RWPE1 (cell line): ENCODE results near the gene FAM3C.
A peak's percentile ranks its signal among the peaks of the same experiment; 100 is the strongest.

Experiments
- CTCF ChIA-PET: fragments of 350-600 bp; sonication (Branson Sonifier 250); formaldehyde crosslinking; extraction: SDS; loops from one replicate; lab custom pipeline; 2021; lab: Yijun Ruan, JAX
- POLR2A ChIA-PET: fragments of 400-600 bp; formaldehyde crosslinking; extraction: SDS; loops from one replicate; lab custom pipeline; 2020; ENCODE audit warnings: antibody characterized with exemption; ENCODE audit not compliant: low non-redundant PET; lab: Yijun Ruan, JAX
- DNase-seq: peaks from one replicate; pipeline ENCODE4 v3.0.0; 2012; ENCODE audit warnings: low spot score
- H3K27ac ChIP-seq: fragments of 450-650 bp; 2 replicates; pipeline ENCODE4 v1.5.1; 2017
- CTCF ChIP-seq: fragments of 450-650 bp; conservative IDR thresholded peaks from 2 replicates; pipeline ENCODE4 v1.5.1; 2017; ENCODE audit warnings: low read depth, mild to moderate bottlenecking

Gene FAM3C

GRCh38 chr7:121313793-121314676 is 82.1 kb downstream of the FAM3C start:
- DNase-seq = no peak
- no peak overlapping the region for H3K27ac ChIP-seq
- CTCF ChIA-PET = interaction anchor here (1.2 kb wide), 1 partner anchor 12 kb away, joined by 5 read pairs; no protein-coding TSS in a partner anchor
- POLR2A ChIA-PET = no interaction called here
- TF ChIP-seq CTCF = no peak

- ChIA-PET POLR2A (no interaction called here), CTCF (interaction anchor here (0.5 to 1.2 kb wide), 2 partner anchors 13 to 178 kb away, joined by 5 read pairs; no protein-coding TSS in a partner anchor)
- no peak for TF ChIP-seq CTCF
- DNase-seq = peak; percentile 72
- H3K27ac ChIP-seq = no peak overlapping the region
Observed at GRCh38 chr7:121313220-121313792, 82.8 kb downstream of the FAM3C start.

- DNase-seq = no peak
- CTCF ChIA-PET = no interaction called here
- no peak overlapping the region for H3K27ac ChIP-seq
- POLR2A ChIA-PET = no interaction called here
- TF ChIP-seq CTCF = no peak
Observed at GRCh38 chr7:121307021-121307574, 89.0 kb downstream of the FAM3C start.

GRCh38 chr7:121306565-121306964 is 89.5 kb downstream of the FAM3C start:
- no peak for TF ChIP-seq CTCF
- no peak for DNase-seq
- no peak overlapping the region for H3K27ac ChIP-seq
- CTCF ChIA-PET = no interaction called here
- POLR2A ChIA-PET = no interaction called here

DNA sequence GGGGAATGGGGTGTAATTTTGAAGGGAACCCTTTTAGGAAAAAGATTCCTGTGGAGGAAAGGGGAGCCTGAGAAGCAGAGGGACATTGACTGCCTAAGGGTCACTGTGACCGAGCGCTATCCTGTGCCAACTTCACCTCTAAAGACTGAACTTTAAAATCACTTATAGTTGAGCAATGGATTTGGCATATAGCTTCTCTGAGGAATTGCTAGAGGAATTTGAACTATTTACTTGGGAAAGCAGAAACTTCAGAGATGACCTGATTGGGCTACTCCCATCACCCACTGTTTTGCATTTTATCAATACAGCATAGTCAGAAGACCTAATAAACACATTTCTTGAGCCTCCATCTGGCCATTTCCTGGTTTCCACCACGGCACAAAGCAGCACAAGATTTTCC is 91.0 kb downstream of the FAM3C start:
- no peak for TF ChIP-seq CTCF
- H3K27ac ChIP-seq = no peak overlapping the region
- ChIA-PET CTCF (interaction anchor here (0.6 kb wide), 2 partner anchors 25 to 448 kb away, joined by 3 read pairs; no protein-coding TSS in a partner anchor), POLR2A (no interaction called here)
- no peak for DNase-seq

DNA sequence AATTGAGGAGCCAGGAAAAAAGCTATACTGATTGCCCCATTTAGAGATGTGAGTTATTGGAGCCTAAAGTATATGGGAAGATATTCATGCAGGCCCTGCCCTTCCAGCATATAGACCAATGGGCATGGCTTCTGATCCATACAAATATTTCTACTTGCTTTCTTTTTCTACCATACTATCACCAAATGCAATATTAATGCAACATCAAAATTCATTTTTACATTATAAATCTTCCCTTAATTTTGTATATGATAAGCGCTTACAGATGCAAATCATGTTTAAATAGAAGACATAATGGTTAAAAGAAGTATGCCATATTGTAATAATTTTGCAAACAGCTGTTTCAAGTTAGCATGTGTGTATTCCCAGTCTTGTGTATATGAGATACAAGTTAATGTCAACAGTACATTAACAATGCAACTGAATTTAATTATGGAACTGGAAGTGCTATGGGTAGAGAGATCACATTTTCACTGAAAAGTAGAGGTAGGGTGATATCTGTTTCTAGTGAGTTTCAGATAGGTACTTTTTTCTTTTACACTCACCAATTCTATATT is 91.9 kb downstream of the FAM3C start:
- TF ChIP-seq CTCF = no peak
- DNase-seq = no peak
- POLR2A ChIA-PET = no interaction called here
- H3K27ac ChIP-seq = no peak overlapping the region
- CTCF ChIA-PET = interaction anchor here (0.6 kb wide), 2 partner anchors 87 to 447 kb away, joined by 3 read pairs; no protein-coding TSS in a partner anchor
